K562 (cell line): ENCODE results near the gene IQCE. TPM values are rescaled to one million over a fixed set of nuclear protein-coding genes. Genes with fewer than 3 reads are reported as not detected.
A peak's percentile ranks its signal among the peaks of the same experiment; 100 is the strongest.

Experiments
- CEBPB ChIP-seq: fragments of 450-650 bp; IDR thresholded peaks from 2 replicates; pipeline ENCODE4 v1.6.1; 2016; ENCODE audit warnings: missing genetic modification characterization, missing compliant biosample characterization
- CHD4 ChIP-seq: fragments of 200-600 bp; sonication (generic); IDR thresholded peaks from 3 replicates; pipeline ENCODE4 v1.6.1; 2012; ENCODE audit warnings: low read depth, mild to moderate bottlenecking, mixed read lengths, low read length, inconsistent platforms; ENCODE audit not compliant: insufficient read depth, insufficient replicate concordance, poor library complexity, severe bottlenecking
- ERF ChIP-seq: fragments of 450-650 bp; formaldehyde crosslinking; IDR thresholded peaks from 2 replicates; pipeline ENCODE4 v1.4.0; 2020; ENCODE audit warnings: mild to moderate bottlenecking, mixed read lengths
- FOXK1 ChIP-seq: sonication (generic); formaldehyde crosslinking; IDR thresholded peaks from 2 replicates; pipeline ENCODE4 v1.8.0; 2022; ENCODE audit warnings: missing genetic modification reagents, mild to moderate bottlenecking, borderline replicate concordance
- HEY1 ChIP-seq: fragments of 250-450 bp; sonication (Bioruptor Pico); IDR thresholded peaks from 2 replicates; pipeline ENCODE4 v1.5.0; 2020; ENCODE audit warnings: mild to moderate bottlenecking, moderate library complexity, borderline replicate concordance
- MBD2 ChIP-seq: sonication (generic); IDR thresholded peaks from 2 replicates; pipeline ENCODE4 v1.6.1; 2016; ENCODE audit warnings: low read depth, borderline replicate concordance
- RBBP5 ChIP-seq: fragments of 200-600 bp; sonication (generic); IDR thresholded peaks from 2 replicates; pipeline ENCODE4 v1.6.1; 2012; ENCODE audit warnings: borderline replicate concordance, mild to moderate bottlenecking, low read length, control low read depth, inconsistent platforms; ENCODE audit not compliant: insufficient read depth, poor library complexity, severe bottlenecking
- RHOXF2B ChIP-seq: fragments of 250-450 bp; sonication (Bioruptor Pico); conservative IDR thresholded peaks from 2 replicates; pipeline ENCODE4 v1.5.1; 2021
- polyA plus RNA-seq, 8 experiments: library from polyadenylated mRNA; depleted of rRNA in 4 of 8; stranded (reverse) in 5 of 8; unstranded in 3 of 8; fragments of >200 nt; fragmentation: Nextera tagmentation in 2 of 8; fragmentation: Illumina TruSeq in 1 of 8; extraction: Ambion mirVana in 2 of 8; extraction: Trizol in 1 of 8; gene quantifications; 2 replicates each; pipeline versions ENCODE4 v1.2.1 to v1.2.3, GENCODE V29; 2011 to 2014; ENCODE audit warnings: inconsistent platforms in 1 of 8, missing spikeins in 1 of 8
- total RNA-seq, 7 experiments: library from RNA; depleted of rRNA in 6 of 7; stranded (reverse); fragments of >200 nt in 6 of 7; fragmentation: Illumina TruSeq in 2 of 7; extraction: Trizol in 2 of 7; gene quantifications; 2 replicates each; pipeline versions ENCODE4 v1.2.1 to v1.2.3, GENCODE V29; 2011 to 2021; ENCODE audit warnings: low replicate concordance in 1 of 7
- TF ChIP-seq, protein P1 (sequence below): IDR thresholded peaks from 3 replicates; pipeline ENCODE4 v1.6.1; 2011; ENCODE audit warnings: borderline replicate concordance, mild to moderate bottlenecking; ENCODE audit not compliant: insufficient read length, insufficient read depth
- TF ChIP-seq, protein P2 (sequence below): sonication (generic); formaldehyde crosslinking; IDR thresholded peaks from 2 replicates; pipeline ENCODE4 v1.8.0; 2023; ENCODE audit warnings: mild to moderate bottlenecking, missing genetic modification reagents

IQCE gene
- total and polyA plus RNA-seq, 9 of the 15 experiments (the other 6 are each of a cell fraction or from before 2014, with no cell fraction given) = 0.18 to 8.5 (median 4.2) TPM

DNA sequence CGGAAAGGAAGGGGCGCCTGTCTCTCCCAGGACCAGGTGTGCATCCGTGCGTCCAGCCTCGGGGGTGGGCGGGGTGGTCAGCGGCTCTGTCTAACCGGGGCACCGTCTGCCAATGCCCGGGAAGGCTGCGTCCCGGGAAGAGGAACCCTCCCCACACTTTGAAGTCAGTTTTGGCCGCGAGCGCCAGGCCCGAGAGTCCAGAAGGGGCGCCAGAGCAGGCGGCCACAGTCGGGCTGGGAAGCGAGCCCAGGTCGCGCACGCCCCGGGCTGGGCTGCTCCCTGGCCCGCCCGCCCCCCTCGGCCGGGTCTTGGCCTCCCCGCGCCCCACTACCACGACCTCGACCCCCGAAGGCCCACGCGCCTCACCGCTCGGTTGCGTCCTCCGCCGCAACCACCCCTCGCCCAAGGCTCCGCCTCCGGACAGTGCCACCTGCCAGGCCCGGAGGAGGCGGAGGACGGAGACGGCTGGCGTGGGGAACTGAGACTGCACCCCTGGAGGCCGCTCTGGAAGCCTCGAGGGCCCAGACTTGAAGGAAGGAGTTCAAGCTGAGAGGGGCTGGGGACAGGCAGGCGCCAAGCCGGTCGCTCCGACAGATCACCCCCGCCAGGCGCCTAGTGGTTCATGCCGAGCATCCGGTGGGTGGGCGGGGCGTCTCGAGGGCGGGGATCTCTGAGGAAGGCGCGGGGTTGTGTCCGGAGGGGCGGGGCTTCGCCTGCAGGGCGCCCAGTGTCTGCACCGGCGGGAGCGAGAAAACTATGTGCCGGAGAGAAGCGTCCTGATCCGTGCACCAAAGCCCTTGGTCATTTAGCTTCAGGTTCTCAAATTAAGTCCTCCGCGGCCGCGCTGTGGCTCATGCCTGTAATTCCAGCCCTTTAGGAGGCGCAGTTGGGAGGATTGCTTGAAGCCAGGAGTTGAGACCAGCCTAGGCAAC is 3.4 kb upstream of the IQCE start, which contains the start of gene BRAT1 (continued):
- TF ChIP-seq CHD4 = no peak
- TF ChIP-seq, protein P1, sequence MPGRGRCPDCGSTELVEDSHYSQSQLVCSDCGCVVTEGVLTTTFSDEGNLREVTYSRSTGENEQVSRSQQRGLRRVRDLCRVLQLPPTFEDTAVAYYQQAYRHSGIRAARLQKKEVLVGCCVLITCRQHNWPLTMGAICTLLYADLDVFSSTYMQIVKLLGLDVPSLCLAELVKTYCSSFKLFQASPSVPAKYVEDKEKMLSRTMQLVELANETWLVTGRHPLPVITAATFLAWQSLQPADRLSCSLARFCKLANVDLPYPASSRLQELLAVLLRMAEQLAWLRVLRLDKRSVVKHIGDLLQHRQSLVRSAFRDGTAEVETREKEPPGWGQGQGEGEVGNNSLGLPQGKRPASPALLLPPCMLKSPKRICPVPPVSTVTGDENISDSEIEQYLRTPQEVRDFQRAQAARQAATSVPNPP = no peak
- TF ChIP-seq CEBPB = no peak
- peak; percentile 96 for TF ChIP-seq MBD2
- no peak for TF ChIP-seq HEY1
- no peak for TF ChIP-seq RBBP5
- TF ChIP-seq RHOXF2B (CRISPR knock-in tag) = no peak
- 0 out of 2 replicates have a peak, but pooled peaks have one; percentile 25 for TF ChIP-seq ERF (CRISPR knock-in tag)
- TF ChIP-seq, protein P2, sequence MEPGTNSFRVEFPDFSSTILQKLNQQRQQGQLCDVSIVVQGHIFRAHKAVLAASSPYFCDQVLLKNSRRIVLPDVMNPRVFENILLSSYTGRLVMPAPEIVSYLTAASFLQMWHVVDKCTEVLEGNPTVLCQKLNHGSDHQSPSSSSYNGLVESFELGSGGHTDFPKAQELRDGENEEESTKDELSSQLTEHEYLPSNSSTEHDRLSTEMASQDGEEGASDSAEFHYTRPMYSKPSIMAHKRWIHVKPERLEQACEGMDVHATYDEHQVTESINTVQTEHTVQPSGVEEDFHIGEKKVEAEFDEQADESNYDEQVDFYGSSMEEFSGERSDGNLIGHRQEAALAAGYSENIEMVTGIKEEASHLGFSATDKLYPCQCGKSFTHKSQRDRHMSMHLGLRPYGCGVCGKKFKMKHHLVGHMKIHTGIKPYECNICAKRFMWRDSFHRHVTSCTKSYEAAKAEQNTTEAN (CRISPR knock-in tag) = no peak
- no peak for TF ChIP-seq FOXK1 (CRISPR knock-in tag)
